ENCODE data around the gene FOXM1.

FOXM1 gene

GRCh38 chr12:2900642-2901041 is 23.7 kb upstream of the FOXM1 start:
- no peak overlapping the region for H3K4me2 ChIP-seq (ENCODE audit: low read depth, low read length)
- no peak for DNase-seq
- H2AFZ ChIP-seq (ENCODE audit: low read length): no peak overlapping the region
- no peaks in the 10 kb centered on the region for H3K79me2 ChIP-seq (ENCODE audit: low read length)
- TF ChIP-seq EZH2phosphoT487 (IDR thresholded peaks at IDR 0.05; ENCODE audit: low read length) (no peak), CTCF (IDR thresholded peaks at IDR 0.05; ENCODE audit: low read length) (no peak), EZH2 (optimal IDR thresholded peaks at IDR 0.05; ENCODE audit: low read depth, low read length) (no peak)
- no peak overlapping the region for H3K9ac ChIP-seq (ENCODE audit: low read length)
- no peaks in the 10 kb centered on the region for H3K9me3 ChIP-seq (replicated peaks; ENCODE audit: insufficient read depth, low read length)
- no peaks in the 10 kb centered on the region for H3K27me3 ChIP-seq (replicated peaks; ENCODE audit: insufficient read depth, low read length)
- H3K4me1 ChIP-seq (ENCODE audit: low read length): no peaks in the 10 kb centered on the region
- H3F3A ChIP-seq (ENCODE audit: insufficient read depth, low read length): no peaks in the 10 kb centered on the region
- no peak overlapping the region for H3K27ac ChIP-seq (ENCODE audit: low read length)
- no peaks in the 10 kb centered on the region for H3K9me2 ChIP-seq (replicated peaks; ENCODE audit: insufficient read depth, low read length)
- no peaks in the 10 kb centered on the region for H3K36me3 ChIP-seq (replicated peaks; ENCODE audit: insufficient read depth, low read length)
- H3K4me3 ChIP-seq (ENCODE audit: low read length): no peak overlapping the region
- no peaks in the 10 kb centered on the region for H4K20me1 ChIP-seq (ENCODE audit: insufficient read depth, low read length)

- no peak overlapping the region for H3K27ac ChIP-seq (ENCODE audit: low read length)
- no peaks in the 10 kb centered on the region for H3K9me2 ChIP-seq (replicated peaks; ENCODE audit: insufficient read depth, low read length)
- no peaks in the 10 kb centered on the region for H3K4me1 ChIP-seq (ENCODE audit: low read length)
- H3K79me2 ChIP-seq (ENCODE audit: low read length): no peaks in the 10 kb centered on the region
- H3K4me3 ChIP-seq (ENCODE audit: low read length): no peak overlapping the region
- H3F3A ChIP-seq (ENCODE audit: insufficient read depth, low read length): no peaks in the 10 kb centered on the region
- no peak overlapping the region for H2AFZ ChIP-seq (ENCODE audit: low read length)
- no peak overlapping the region for H3K9ac ChIP-seq (ENCODE audit: low read length)
- DNase-seq: no peak
- H3K36me3 ChIP-seq (replicated peaks; ENCODE audit: insufficient read depth, low read length): no peaks in the 10 kb centered on the region
- H4K20me1 ChIP-seq (ENCODE audit: insufficient read depth, low read length): no peaks in the 10 kb centered on the region
- H3K27me3 ChIP-seq (replicated peaks; ENCODE audit: insufficient read depth, low read length): no peaks in the 10 kb centered on the region
- H3K4me2 ChIP-seq (ENCODE audit: low read depth, low read length): no peak overlapping the region
- TF ChIP-seq EZH2 (optimal IDR thresholded peaks at IDR 0.05; ENCODE audit: low read depth, low read length) (no peak), EZH2phosphoT487 (IDR thresholded peaks at IDR 0.05; ENCODE audit: low read length) (no peak), CTCF (IDR thresholded peaks at IDR 0.05; ENCODE audit: low read length) (no peak)
- H3K9me3 ChIP-seq (replicated peaks; ENCODE audit: insufficient read depth, low read length): no peaks in the 10 kb centered on the region
Observed at GRCh38 chr12:2897418-2897817, 20.4 kb upstream of the FOXM1 start.

GRCh38 chr12:2895511-2895910 is 18.5 kb upstream of the FOXM1 start:
- Histone ChIP-seq H3K4me2 (ENCODE audit: low read depth, low read length) (no peak overlapping the region), H3K9me3 (replicated peaks; ENCODE audit: insufficient read depth, low read length) (no peaks in the 10 kb centered on the region), H3K9me2 (replicated peaks; ENCODE audit: insufficient read depth, low read length) (no peaks in the 10 kb centered on the region), H3K27ac (ENCODE audit: low read length) (no peak overlapping the region), H2AFZ (ENCODE audit: low read length) (no peak overlapping the region), H4K20me1 (ENCODE audit: insufficient read depth, low read length) (no peaks in the 10 kb centered on the region), H3K27me3 (replicated peaks; ENCODE audit: insufficient read depth, low read length) (no peaks in the 10 kb centered on the region), H3K4me3 (ENCODE audit: low read length) (no peak overlapping the region), H3F3A (ENCODE audit: insufficient read depth, low read length) (no peaks in the 10 kb centered on the region), H3K36me3 (replicated peaks; ENCODE audit: insufficient read depth, low read length) (no peaks in the 10 kb centered on the region), H3K79me2 (ENCODE audit: low read length) (peaks cover 7% of the 10 kb centered on the region), H3K9ac (ENCODE audit: low read length) (no peak overlapping the region), H3K4me1 (ENCODE audit: low read length) (no peaks in the 10 kb centered on the region)
- TF ChIP-seq CTCF (IDR thresholded peaks at IDR 0.05; ENCODE audit: low read length) (no peak), EZH2phosphoT487 (IDR thresholded peaks at IDR 0.05; ENCODE audit: low read length) (no peak), EZH2 (optimal IDR thresholded peaks at IDR 0.05; ENCODE audit: low read depth, low read length) (no peak)
- no peak for DNase-seq

Measured in MM.1S (cell line).